A172 (cell line): ENCODE results near the gene TMEM144. TPM values are rescaled to one million over a fixed set of nuclear protein-coding genes. Genes with fewer than 3 reads are reported as not detected.
"Not testable (repeated sequence)": the region's sequence is repeated elsewhere in the genome, so short reads cannot be mapped to it uniquely, and the experiment has no call there.

ENCODE experiments used
- DNase-seq: peaks from one replicate; pipeline ENCODE4 v3.0.0-alpha.2; 2015; ENCODE audit warnings: low spot score
- total RNA-seq: library from RNA; depleted of rRNA; stranded (reverse); fragments of >200 nt; shearing (Covaris generic); gene quantifications from 2 replicates; pipeline ENCODE4 v1.2.3, GENCODE V29; 2014

Gene TMEM144
- total RNA-seq, 1 experiment from 2014 or later, result 5.4 TPM

- DNase-seq, result no peak
Measured at GRCh38 chr4:158190718-158191117, 19.6 kb upstream of the TMEM144 start.

GRCh38 chr4:158192439-158193158 lies 17.7 kb upstream of the TMEM144 start:
- no peak for DNase-seq

- peak; percentile 23 for DNase-seq
Measured at GRCh38 chr4:158193171-158193749, 17.0 kb upstream of the TMEM144 start.

- DNase-seq, result no peak
Measured at GRCh38 chr4:158195297-158195696, 15.0 kb upstream of the TMEM144 start.

- peak; percentile 10 for DNase-seq
Measured at GRCh38 chr4:158197194-158197776, 13.0 kb upstream of the TMEM144 start.

GRCh38 chr4:158200214-158200613 lies 10.1 kb upstream of the TMEM144 start:
- DNase-seq, result no peak

GRCh38 chr4:158201322-158201721 lies 9.0 kb upstream of the TMEM144 start:
- no peak for DNase-seq

GRCh38 chr4:158201876-158202275 lies 8.4 kb upstream of the TMEM144 start:
- no peak for DNase-seq

GRCh38 chr4:158202481-158202880 lies 7.8 kb upstream of the TMEM144 start:
- DNase-seq, result no peak

- DNase-seq, result no peak
Measured at GRCh38 chr4:158203436-158203835, 6.8 kb upstream of the TMEM144 start.

GRCh38 chr4:158203929-158204328 lies 6.4 kb upstream of the TMEM144 start:
- DNase-seq, result no peak

- DNase-seq, result no peak
Measured at GRCh38 chr4:158208963-158209640, 1.2 kb upstream of the TMEM144 start.

- peak; percentile 20 for DNase-seq
Measured at GRCh38 chr4:158211222-158211621, 936 bp downstream of the TMEM144 start.

- no peak for DNase-seq
Measured at GRCh38 chr4:158213466-158213865, 3.2 kb downstream of the TMEM144 start.

GRCh38 chr4:158214856-158215255 lies 4.6 kb downstream of the TMEM144 start:
- no peak for DNase-seq

- DNase-seq, result no peak
Measured at GRCh38 chr4:158217763-158218162, 7.5 kb downstream of the TMEM144 start.

GRCh38 chr4:158219623-158220022 lies 9.3 kb downstream of the TMEM144 start:
- no peak for DNase-seq

- DNase-seq, result peak; percentile 10
Measured at GRCh38 chr4:158224318-158224717, 14.0 kb downstream of the TMEM144 start.

GRCh38 chr4:158224999-158225398 lies 14.7 kb downstream of the TMEM144 start:
- DNase-seq, result not testable (repeated sequence)

- not testable (repeated sequence) for DNase-seq
Measured at GRCh38 chr4:158227880-158228279, 17.6 kb downstream of the TMEM144 start.

GRCh38 chr4:158228399-158228798 lies 18.1 kb downstream of the TMEM144 start:
- DNase-seq, result not testable (repeated sequence)

- DNase-seq, result no peak
Measured at GRCh38 chr4:158229768-158230167, 19.5 kb downstream of the TMEM144 start.

- no peak for DNase-seq
Measured at GRCh38 chr4:158234671-158235070, 24.4 kb downstream of the TMEM144 start.
